Stimulated activated CD8-positive, alpha-beta memory T cell treated with anti-CD3 and anti-CD28 coated beads, Interleukin-4, amount 100 ng/mL, for 4 hours (primary cell): ENCODE results near the gene RNU1-4.
"Not testable (repeated sequence)": the region's sequence is repeated elsewhere in the genome, so short reads cannot be mapped to it uniquely, and the experiment has no call there.

ENCODE experiments used
- DNase-seq, 2 donors: peaks; one replicate each; pipeline ENCODE4 v3.0.0-alpha.2; 2020; ENCODE audit warnings: low read depth in 2 of 2, low spot score in 1 of 2

RNU1-4 gene

GRCh38 chr1:16764820-16765655 lies 24.7 kb downstream of the RNU1-4 start:
- not testable (repeated sequence) for DNase-seq

- DNase-seq = not testable (repeated sequence)
Observed at GRCh38 chr1:16765731-16766605, 25.7 kb downstream of the RNU1-4 start.

- not testable (repeated sequence) for DNase-seq
Observed at GRCh38 chr1:16766689-16767256, 26.5 kb downstream of the RNU1-4 start.

- not testable (repeated sequence) for DNase-seq
Observed at GRCh38 chr1:16770139-16770759, 29.9 kb downstream of the RNU1-4 start.

GRCh38 chr1:16770896-16771446 lies 30.7 kb downstream of the RNU1-4 start:
- not testable (repeated sequence) for DNase-seq

- DNase-seq = not testable (repeated sequence)
Observed at GRCh38 chr1:16772275-16773204, 32.2 kb downstream of the RNU1-4 start.

GRCh38 chr1:16773205-16773596 lies 32.9 kb downstream of the RNU1-4 start:
- DNase-seq = not testable (repeated sequence)

GRCh38 chr1:16773723-16774122 lies 33.4 kb downstream of the RNU1-4 start:
- not testable (repeated sequence) for DNase-seq

- not testable (repeated sequence) for DNase-seq
Observed at GRCh38 chr1:16774773-16775172, 34.5 kb downstream of the RNU1-4 start.

GRCh38 chr1:16775290-16775689 lies 35.0 kb downstream of the RNU1-4 start:
- DNase-seq = not testable (repeated sequence)

- DNase-seq = not testable (repeated sequence)
Observed at GRCh38 chr1:16776248-16776647, 35.9 kb downstream of the RNU1-4 start.

GRCh38 chr1:16776835-16777234 lies 36.5 kb downstream of the RNU1-4 start:
- not testable (repeated sequence) for DNase-seq

GRCh38 chr1:16777821-16778220 lies 37.5 kb downstream of the RNU1-4 start:
- DNase-seq = not testable (repeated sequence)

GRCh38 chr1:16779525-16779924 lies 39.2 kb downstream of the RNU1-4 start:
- not testable (repeated sequence) for DNase-seq

GRCh38 chr1:16781033-16781432 lies 40.7 kb downstream of the RNU1-4 start:
- not testable (repeated sequence) for DNase-seq

GRCh38 chr1:16781625-16782024 lies 41.3 kb downstream of the RNU1-4 start:
- not testable (repeated sequence) for DNase-seq

GRCh38 chr1:16784955-16785354 lies 44.6 kb downstream of the RNU1-4 start:
- not testable (repeated sequence) for DNase-seq

- DNase-seq = not testable (repeated sequence)
Observed at GRCh38 chr1:16786362-16786761, 46.0 kb downstream of the RNU1-4 start.

GRCh38 chr1:16787175-16787574 lies 46.9 kb downstream of the RNU1-4 start:
- DNase-seq = not testable (repeated sequence)
